MM.1S (cell line): ENCODE measurements around the gene TENT5C.
"Not testable (repeated sequence)": the region's sequence is repeated elsewhere in the genome, so short reads cannot be mapped to it uniquely, and the experiment has no call there.

Experiments used
- CTCF ChIP-seq: fragments of 300-600 bp; sonication (generic); IDR thresholded peaks from 2 replicates; pipeline ENCODE4 v1.5.1; 2016; ENCODE audit warnings: antibody characterized with exemption, low read length, mixed read lengths
- EZH2 ChIP-seq: fragments of 300-600 bp; sonication (generic); optimal IDR thresholded peaks from 2 replicates; pipeline ENCODE3; 2017; ENCODE audit warnings: low read depth, mild to moderate bottlenecking, antibody characterized with exemption, low read length, mixed read lengths

- not testable (repeated sequence) for TF ChIP-seq EZH2, CTCF
These were observed 47.4 kb upstream of the TENT5C start for GRCh38 chr1:117558451-117558850.
